ENCODE measurements around the gene KRTCAP2.

- TF ChIP-seq POLR2A (IDR thresholded peaks at IDR 0.05) (no peak), CTCF (IDR thresholded peaks at IDR 0.05) (no peak)
These were observed 34.9 kb upstream of the KRTCAP2 start, which contains the start of gene THBS3 for GRCh38 chr1:155207806-155208540.

Measured in esophagus squamous epithelium (tissue), 4 donors.